Measurements from ENCODE around the gene CR1.
A peak's percentile ranks its signal among the peaks of the same experiment; 100 is the strongest.

DNA sequence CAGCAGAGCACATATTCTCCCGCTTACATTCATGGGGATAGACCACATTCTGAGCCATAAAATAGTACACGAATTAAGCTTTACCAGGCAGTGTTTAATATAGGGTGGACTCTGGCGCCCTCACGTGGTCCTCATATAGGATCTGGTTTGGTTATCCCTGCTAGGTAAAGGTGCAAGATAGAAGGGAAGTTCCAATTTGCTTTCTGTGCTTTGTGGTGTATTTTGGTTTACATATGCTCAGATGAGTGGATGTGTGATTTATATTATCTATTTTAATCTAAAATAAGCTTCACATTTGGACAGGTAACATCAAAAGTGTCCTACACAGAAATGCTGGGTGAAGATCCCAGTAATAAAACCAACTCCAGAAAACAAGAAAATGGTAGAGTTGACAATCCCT is 3.6 kb downstream of the CR1 start:
- no peak for TF ChIP-seq EZH2 (IDR thresholded peaks at IDR 0.05; ENCODE audit: borderline replicate concordance, low read depth, low read length, severe bottlenecking)
- TF ChIP-seq CTCF (IDR thresholded peaks at IDR 0.05; ENCODE audit: borderline replicate concordance, extremely low read depth, low read length, poor library complexity, severe bottlenecking): peak; percentile 92
